ENCODE data around the gene GPX3. TPM values are rescaled to one million over a fixed set of nuclear protein-coding genes. Genes with fewer than 3 reads are reported as not detected.
A peak's percentile ranks its signal among the peaks of the same experiment; 100 is the strongest.

GPX3 gene
- 47.2 TPM for polyA plus RNA-seq (2013, experiment 1 of 2)
- polyA plus RNA-seq (2013, experiment 2 of 2), result 46.5 TPM

DNA sequence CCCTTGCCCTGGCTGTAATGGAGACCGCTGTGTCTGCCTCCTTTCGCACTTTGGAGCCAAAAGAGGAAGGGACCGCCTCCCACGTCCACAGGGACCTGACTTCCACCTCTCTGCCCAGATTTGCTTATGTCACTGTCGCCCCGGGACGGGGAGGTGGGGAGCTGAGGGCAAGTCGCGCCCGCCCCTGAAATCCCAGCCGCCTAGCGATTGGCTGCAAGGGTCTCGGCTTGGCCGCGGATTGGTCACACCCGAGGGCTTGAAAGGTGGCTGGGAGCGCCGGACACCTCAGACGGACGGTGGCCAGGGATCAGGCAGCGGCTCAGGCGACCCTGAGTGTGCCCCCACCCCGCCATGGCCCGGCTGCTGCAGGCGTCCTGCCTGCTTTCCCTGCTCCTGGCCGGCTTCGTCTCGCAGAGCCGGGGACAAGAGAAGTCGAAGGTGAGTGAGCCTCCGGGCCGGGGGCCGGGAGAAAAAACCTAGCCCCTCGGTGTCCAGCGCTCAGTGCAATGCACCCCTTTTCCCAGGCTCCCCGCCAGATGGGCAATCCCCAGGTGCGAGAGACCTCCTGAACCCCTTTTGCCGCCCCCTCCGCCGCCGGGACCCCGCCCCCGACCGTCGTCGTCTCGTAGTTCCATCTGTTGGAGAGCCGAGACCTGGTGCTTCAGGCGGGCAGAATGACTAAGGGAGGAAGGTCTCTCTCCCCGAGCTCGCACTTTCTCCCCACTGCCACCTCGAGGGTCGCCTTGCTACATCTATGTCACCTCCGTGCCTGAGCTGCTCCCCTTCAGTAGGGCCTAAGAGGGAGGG is at the start of gene GPX3:
Gene GPX3, plus strand, starts transcription at position 288 of the 807 bp plus-strand sequence. Its CDS starts 64 bp downstream, at position 352.
- H3K27me3 ChIP-seq (ENCODE audit: insufficient read depth, low read length, poor library complexity), result no peaks in the 10 kb centered on the region
- peak within 1 kb of the TSS; percentile 84 for H3K9ac ChIP-seq (ENCODE audit: low read length)
- H3K4ac ChIP-seq (ENCODE audit: low read depth, low read length), result peak within 1 kb of the TSS; percentile 58
- no peak within 1 kb of the TSS for H4K8ac ChIP-seq (ENCODE audit: low read depth, low read length)
- no peak within 1 kb of the TSS for H3K27ac ChIP-seq (ENCODE audit: low read depth, low read length)
- H3K4me1 ChIP-seq (ENCODE audit: control insufficient read depth, low read depth, low read length), result peaks cover 1% of the 10 kb centered on the region
- no CpG with 5 or more reads among the region's 54 CpGs for WGBS (ENCODE audit: extremely low coverage, insufficient coverage, low lambda C conversion rate)
- H3K79me2 ChIP-seq (ENCODE audit: control insufficient read depth, insufficient read depth, low read length), result no peaks in the 10 kb centered on the region
- no peak within 1 kb of the TSS for H2BK5ac ChIP-seq (ENCODE audit: low read length)
- no peak within 1 kb of the TSS for H4K5ac ChIP-seq (ENCODE audit: low read length)
- no peak within 1 kb of the TSS for H2AK5ac ChIP-seq (ENCODE audit: low read length)
- DNase-seq, result peak; percentile 93
- peak within 1 kb of the TSS; percentile 88 for H3K56ac ChIP-seq (ENCODE audit: low read length)
- no peak within 1 kb of the TSS for H2BK15ac ChIP-seq (replicated peaks; ENCODE audit: low read depth)
- H3K18ac ChIP-seq (ENCODE audit: low read length), result peak within 1 kb of the TSS; percentile 54
- H3K4me3 ChIP-seq (ENCODE audit: low read length), result peak within 1 kb of the TSS; percentile 63
- H3K79me1 ChIP-seq (ENCODE audit: low read length), result no peaks in the 10 kb centered on the region
- H3K4me2 ChIP-seq (ENCODE audit: low read length), result peak within 1 kb of the TSS; percentile 74
- peak within 1 kb of the TSS; percentile 54 for H3K23ac ChIP-seq (ENCODE audit: low read length)
- no peaks in the 10 kb centered on the region for H3K36me3 ChIP-seq (ENCODE audit: control insufficient read depth, insufficient read depth, low read length)
- H2BK120ac ChIP-seq (ENCODE audit: low read depth, low read length), result no peak within 1 kb of the TSS

GRCh38 chr5:150978590-150978989 is 41.8 kb upstream of the GPX3 start:
- Histone ChIP-seq H3K18ac (ENCODE audit: low read length) (no peak overlapping the region), H3K56ac (ENCODE audit: low read length) (no peak overlapping the region), H3K9ac (ENCODE audit: low read length) (no peak overlapping the region), H3K27me3 (ENCODE audit: insufficient read depth, low read length, poor library complexity) (no peaks in the 10 kb centered on the region), H3K4me2 (ENCODE audit: low read length) (no peak overlapping the region), H2AK5ac (ENCODE audit: low read length) (no peak overlapping the region), H3K27ac (ENCODE audit: low read depth, low read length) (no peak overlapping the region), H3K79me2 (ENCODE audit: control insufficient read depth, insufficient read depth, low read length) (no peaks in the 10 kb centered on the region), H3K79me1 (ENCODE audit: low read length) (no peaks in the 10 kb centered on the region), H2BK15ac (replicated peaks; ENCODE audit: low read depth) (no peak overlapping the region), H2BK5ac (ENCODE audit: low read length) (no peak overlapping the region), H3K4me1 (ENCODE audit: control insufficient read depth, low read depth, low read length) (no peaks in the 10 kb centered on the region), H4K5ac (ENCODE audit: low read length) (no peak overlapping the region), H3K23ac (ENCODE audit: low read length) (no peak overlapping the region), H2BK120ac (ENCODE audit: low read depth, low read length) (no peak overlapping the region), H3K4ac (ENCODE audit: low read depth, low read length) (no peak overlapping the region), H3K36me3 (ENCODE audit: control insufficient read depth, insufficient read depth, low read length) (no peaks in the 10 kb centered on the region), H3K4me3 (ENCODE audit: low read length) (no peak overlapping the region), H4K8ac (ENCODE audit: low read depth, low read length) (no peak overlapping the region)
- no CpG with 5 or more reads among the region's 3 CpGs for WGBS (ENCODE audit: extremely low coverage, insufficient coverage, low lambda C conversion rate)
- no peak for DNase-seq

GRCh38 chr5:150987746-150988145 is 32.6 kb upstream of the GPX3 start:
- Histone ChIP-seq H2BK120ac (ENCODE audit: low read depth, low read length) (no peak overlapping the region), H3K4me3 (ENCODE audit: low read length) (no peak overlapping the region), H3K23ac (ENCODE audit: low read length) (no peak overlapping the region), H4K5ac (ENCODE audit: low read length) (no peak overlapping the region), H2BK15ac (replicated peaks; ENCODE audit: low read depth) (no peak overlapping the region), H3K4me2 (ENCODE audit: low read length) (no peak overlapping the region), H3K79me1 (ENCODE audit: low read length) (no peaks in the 10 kb centered on the region), H3K27ac (ENCODE audit: low read depth, low read length) (no peak overlapping the region), H2AK5ac (ENCODE audit: low read length) (no peak overlapping the region), H4K8ac (ENCODE audit: low read depth, low read length) (no peak overlapping the region), H3K18ac (ENCODE audit: low read length) (no peak overlapping the region), H3K36me3 (ENCODE audit: control insufficient read depth, insufficient read depth, low read length) (no peaks in the 10 kb centered on the region), H2BK5ac (ENCODE audit: low read length) (no peak overlapping the region), H3K27me3 (ENCODE audit: insufficient read depth, low read length, poor library complexity) (no peaks in the 10 kb centered on the region), H3K56ac (ENCODE audit: low read length) (no peak overlapping the region), H3K9ac (ENCODE audit: low read length) (no peak overlapping the region), H3K4me1 (ENCODE audit: control insufficient read depth, low read depth, low read length) (no peaks in the 10 kb centered on the region), H3K4ac (ENCODE audit: low read depth, low read length) (no peak overlapping the region), H3K79me2 (ENCODE audit: control insufficient read depth, insufficient read depth, low read length) (no peaks in the 10 kb centered on the region)
- WGBS (ENCODE audit: extremely low coverage, insufficient coverage, low lambda C conversion rate), result no CpG with 5 or more reads among the region's 3 CpGs
- no peak for DNase-seq

GRCh38 chr5:150989695-150990094 is 30.7 kb upstream of the GPX3 start:
- Histone ChIP-seq H2BK15ac (replicated peaks; ENCODE audit: low read depth) (no peak overlapping the region), H3K4me1 (ENCODE audit: control insufficient read depth, low read depth, low read length) (no peaks in the 10 kb centered on the region)

DNA sequence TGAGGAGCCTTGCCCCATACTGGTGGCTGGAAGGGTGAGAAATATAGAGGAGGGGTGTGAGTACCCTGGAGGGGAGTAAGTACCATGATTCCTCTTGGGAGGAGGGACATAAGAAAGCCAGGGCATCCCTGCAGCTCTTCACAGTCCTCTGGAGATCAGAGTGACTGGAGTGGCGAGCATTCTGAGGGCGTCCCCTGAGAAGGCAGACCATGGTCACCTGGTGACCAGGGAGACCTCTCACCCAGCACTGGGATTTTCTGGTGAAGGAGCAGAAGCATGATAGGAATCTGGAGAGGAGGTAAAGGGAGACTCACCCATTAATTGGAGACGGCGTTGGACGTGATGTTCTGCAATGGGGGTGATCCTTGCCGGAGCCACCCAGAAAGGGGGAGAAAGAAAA is 27.7 kb upstream of the GPX3 start:
- no peak overlapping the region for H4K8ac ChIP-seq (ENCODE audit: low read depth, low read length)
- no peak overlapping the region for H3K4me3 ChIP-seq (ENCODE audit: low read length)
- no peak overlapping the region for H3K4me2 ChIP-seq (ENCODE audit: low read length)
- no peak overlapping the region for H2BK5ac ChIP-seq (ENCODE audit: low read length)
- H4K5ac ChIP-seq (ENCODE audit: low read length), result no peak overlapping the region
- H3K79me2 ChIP-seq (ENCODE audit: control insufficient read depth, insufficient read depth, low read length), result no peaks in the 10 kb centered on the region
- H3K4me1 ChIP-seq (ENCODE audit: control insufficient read depth, low read depth, low read length), result no peaks in the 10 kb centered on the region
- H3K9ac ChIP-seq (ENCODE audit: low read length), result no peak overlapping the region
- no peak overlapping the region for H3K56ac ChIP-seq (ENCODE audit: low read length)
- no peaks in the 10 kb centered on the region for H3K27me3 ChIP-seq (ENCODE audit: insufficient read depth, low read length, poor library complexity)
- H3K79me1 ChIP-seq (ENCODE audit: low read length), result no peaks in the 10 kb centered on the region
- H2AK5ac ChIP-seq (ENCODE audit: low read length), result no peak overlapping the region
- no peaks in the 10 kb centered on the region for H3K36me3 ChIP-seq (ENCODE audit: control insufficient read depth, insufficient read depth, low read length)
- no peak overlapping the region for H2BK15ac ChIP-seq (replicated peaks; ENCODE audit: low read depth)
- no CpG with 5 or more reads among the region's 6 CpGs for WGBS (ENCODE audit: extremely low coverage, insufficient coverage, low lambda C conversion rate)
- no peak overlapping the region for H3K23ac ChIP-seq (ENCODE audit: low read length)
- H2BK120ac ChIP-seq (ENCODE audit: low read depth, low read length), result no peak overlapping the region
- no peak for DNase-seq
- H3K4ac ChIP-seq (ENCODE audit: low read depth, low read length), result no peak overlapping the region
- H3K18ac ChIP-seq (ENCODE audit: low read length), result no peak overlapping the region
- H3K27ac ChIP-seq (ENCODE audit: low read depth, low read length), result no peak overlapping the region

More at GRCh38 chr5:150989695-150990094, 30.7 kb upstream of the GPX3 start:
- Histone ChIP-seq H3K4me3 (ENCODE audit: low read length) (no peak overlapping the region), H3K18ac (ENCODE audit: low read length) (no peak overlapping the region), H4K8ac (ENCODE audit: low read depth, low read length) (no peak overlapping the region), H3K36me3 (ENCODE audit: control insufficient read depth, insufficient read depth, low read length) (no peaks in the 10 kb centered on the region), H3K4ac (ENCODE audit: low read depth, low read length) (no peak overlapping the region), H2BK120ac (ENCODE audit: low read depth, low read length) (no peak overlapping the region), H2AK5ac (ENCODE audit: low read length) (no peak overlapping the region), H3K23ac (ENCODE audit: low read length) (no peak overlapping the region), H3K79me2 (ENCODE audit: control insufficient read depth, insufficient read depth, low read length) (no peaks in the 10 kb centered on the region), H3K27me3 (ENCODE audit: insufficient read depth, low read length, poor library complexity) (no peaks in the 10 kb centered on the region), H2BK5ac (ENCODE audit: low read length) (no peak overlapping the region), H3K56ac (ENCODE audit: low read length) (no peak overlapping the region), H4K5ac (ENCODE audit: low read length) (no peak overlapping the region), H3K79me1 (ENCODE audit: low read length) (no peaks in the 10 kb centered on the region), H3K4me2 (ENCODE audit: low read length) (no peak overlapping the region), H3K27ac (ENCODE audit: low read depth, low read length) (no peak overlapping the region), H3K9ac (ENCODE audit: low read length) (no peak overlapping the region)
- DNase-seq, result peak; percentile 67
- no CpG with 5 or more reads among the region's 3 CpGs for WGBS (ENCODE audit: extremely low coverage, insufficient coverage, low lambda C conversion rate)
